ENCODE data around the gene GSG1.

GSG1 gene

DNA sequence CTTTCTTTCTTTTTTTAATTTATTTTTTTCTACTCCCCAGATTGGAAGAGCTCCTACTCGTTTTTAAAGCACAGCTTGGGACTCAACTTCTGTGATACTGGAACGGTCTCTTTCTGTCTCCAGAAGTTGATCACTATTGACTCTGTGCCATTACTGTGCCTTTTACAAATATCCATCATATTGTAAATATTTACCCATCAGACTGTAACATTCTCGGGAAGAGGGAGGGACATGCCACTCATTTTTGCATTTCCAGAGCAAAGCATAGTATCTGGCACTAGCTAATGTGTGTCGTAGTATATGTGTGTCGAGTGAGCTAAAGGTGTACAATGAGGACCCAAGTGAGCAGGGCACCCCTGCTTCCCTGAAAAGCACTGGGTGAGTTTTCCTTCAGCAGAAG lies 24.0 kb upstream of the GSG1 start:
- TF ChIP-seq SPI1 (IDR thresholded peaks at IDR 0.05; ENCODE audit: borderline replicate concordance, low read depth) (no peak), POLR2AphosphoS5 (IDR thresholded peaks at IDR 0.05; ENCODE audit: low read depth) (no peak), CTCF (IDR thresholded peaks at IDR 0.05; ENCODE audit: insufficient read depth, low read length) (no peak), GABPA (IDR thresholded peaks at IDR 0.05; ENCODE audit: low read depth) (no peak)
- TF ChIP-seq, protein P1, sequence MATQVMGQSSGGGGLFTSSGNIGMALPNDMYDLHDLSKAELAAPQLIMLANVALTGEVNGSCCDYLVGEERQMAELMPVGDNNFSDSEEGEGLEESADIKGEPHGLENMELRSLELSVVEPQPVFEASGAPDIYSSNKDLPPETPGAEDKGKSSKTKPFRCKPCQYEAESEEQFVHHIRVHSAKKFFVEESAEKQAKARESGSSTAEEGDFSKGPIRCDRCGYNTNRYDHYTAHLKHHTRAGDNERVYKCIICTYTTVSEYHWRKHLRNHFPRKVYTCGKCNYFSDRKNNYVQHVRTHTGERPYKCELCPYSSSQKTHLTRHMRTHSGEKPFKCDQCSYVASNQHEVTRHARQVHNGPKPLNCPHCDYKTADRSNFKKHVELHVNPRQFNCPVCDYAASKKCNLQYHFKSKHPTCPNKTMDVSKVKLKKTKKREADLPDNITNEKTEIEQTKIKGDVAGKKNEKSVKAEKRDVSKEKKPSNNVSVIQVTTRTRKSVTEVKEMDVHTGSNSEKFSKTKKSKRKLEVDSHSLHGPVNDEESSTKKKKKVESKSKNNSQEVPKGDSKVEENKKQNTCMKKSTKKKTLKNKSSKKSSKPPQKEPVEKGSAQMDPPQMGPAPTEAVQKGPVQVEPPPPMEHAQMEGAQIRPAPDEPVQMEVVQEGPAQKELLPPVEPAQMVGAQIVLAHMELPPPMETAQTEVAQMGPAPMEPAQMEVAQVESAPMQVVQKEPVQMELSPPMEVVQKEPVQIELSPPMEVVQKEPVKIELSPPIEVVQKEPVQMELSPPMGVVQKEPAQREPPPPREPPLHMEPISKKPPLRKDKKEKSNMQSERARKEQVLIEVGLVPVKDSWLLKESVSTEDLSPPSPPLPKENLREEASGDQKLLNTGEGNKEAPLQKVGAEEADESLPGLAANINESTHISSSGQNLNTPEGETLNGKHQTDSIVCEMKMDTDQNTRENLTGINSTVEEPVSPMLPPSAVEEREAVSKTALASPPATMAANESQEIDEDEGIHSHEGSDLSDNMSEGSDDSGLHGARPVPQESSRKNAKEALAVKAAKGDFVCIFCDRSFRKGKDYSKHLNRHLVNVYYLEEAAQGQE (IDR thresholded peaks at IDR 0.05; ENCODE audit: insufficient replicate concordance, low read depth), result no peak
- DNase-seq (ENCODE audit: low read depth in 1 of 2, low spot score in 1 of 2), result no peak
- Histone ChIP-seq H3K4me3 (replicated peaks; ENCODE audit: insufficient read depth, low read length) (no peak overlapping the region), H3K27me3 (ENCODE audit: insufficient read depth, poor library complexity, severe bottlenecking) (no peaks in the 10 kb centered on the region), H3K27ac (replicated peaks) (no peak overlapping the region)

DNA sequence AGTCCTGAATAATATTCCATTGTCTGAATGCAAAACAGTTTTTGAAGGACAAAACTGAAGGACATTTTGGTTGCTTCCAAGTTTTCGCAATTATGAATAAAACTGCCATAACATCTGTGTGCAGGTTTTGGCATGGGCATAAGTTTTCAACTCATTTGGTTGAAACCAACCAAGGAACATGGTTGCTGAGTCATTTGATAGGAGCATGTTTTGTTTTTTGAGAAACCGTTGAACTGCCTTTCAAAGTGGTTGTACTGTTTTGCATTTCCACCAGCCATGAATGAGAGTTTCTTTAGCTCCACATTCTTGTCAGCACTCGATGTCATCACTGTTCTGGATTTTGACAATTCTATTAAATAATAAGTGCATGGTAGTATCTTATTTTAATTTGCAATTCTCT lies 23.0 kb upstream of the GSG1 start:
- H3K27me3 ChIP-seq (ENCODE audit: insufficient read depth, poor library complexity, severe bottlenecking), result no peaks in the 10 kb centered on the region
- TF ChIP-seq, protein P1 (IDR thresholded peaks at IDR 0.05; ENCODE audit: insufficient replicate concordance, low read depth), result no peak
- TF ChIP-seq GABPA (IDR thresholded peaks at IDR 0.05; ENCODE audit: low read depth) (no peak), SPI1 (IDR thresholded peaks at IDR 0.05; ENCODE audit: borderline replicate concordance, low read depth) (no peak), CTCF (IDR thresholded peaks at IDR 0.05; ENCODE audit: insufficient read depth, low read length) (no peak), POLR2AphosphoS5 (IDR thresholded peaks at IDR 0.05; ENCODE audit: low read depth) (no peak)
- no peak overlapping the region for H3K27ac ChIP-seq (replicated peaks)
- no peak overlapping the region for H3K4me3 ChIP-seq (replicated peaks; ENCODE audit: insufficient read depth, low read length)
- DNase-seq (ENCODE audit: low read depth in 1 of 2, low spot score in 1 of 2), result no peak

GRCh38 chr12:13125996-13126395 lies 22.5 kb upstream of the GSG1 start:
- no peaks in the 10 kb centered on the region for H3K27me3 ChIP-seq (ENCODE audit: insufficient read depth, poor library complexity, severe bottlenecking)
- no peak overlapping the region for H3K4me3 ChIP-seq (replicated peaks; ENCODE audit: insufficient read depth, low read length)
- TF ChIP-seq GABPA (IDR thresholded peaks at IDR 0.05; ENCODE audit: low read depth), result no peak
- TF ChIP-seq POLR2AphosphoS5 (IDR thresholded peaks at IDR 0.05; ENCODE audit: low read depth), result no peak
- no peak for TF ChIP-seq CTCF (IDR thresholded peaks at IDR 0.05; ENCODE audit: insufficient read depth, low read length)
- TF ChIP-seq, protein P1 (IDR thresholded peaks at IDR 0.05; ENCODE audit: insufficient replicate concordance, low read depth), result no peak
- TF ChIP-seq SPI1 (IDR thresholded peaks at IDR 0.05; ENCODE audit: borderline replicate concordance, low read depth), result no peak
- no peak for DNase-seq (ENCODE audit: low read depth in 1 of 2, low spot score in 1 of 2)
- H3K27ac ChIP-seq (replicated peaks), result no peak overlapping the region
